Vagina (tissue), 2 donors: ENCODE data around the gene CSMD2. TPM values are rescaled to one million over a fixed set of nuclear protein-coding genes. Genes with fewer than 3 reads are reported as not detected.

Experiments used
- DNase-seq, 2 donors: peaks; one replicate each; pipeline ENCODE4 v3.0.0-alpha.2; 2017; ENCODE audit errors: extremely low spot score in 2 of 2
- H3K27ac ChIP-seq: fragments of 200-600 bp; sonication (generic); one replicate; pipeline ENCODE4 v1.5.1; 2019
- H3K27me3 ChIP-seq: fragments of 200-600 bp; sonication (generic); one replicate; pipeline ENCODE4 v1.5.1; 2019
- H3K36me3 ChIP-seq, 2 donors: fragments of 200-600 bp; sonication (generic); one replicate each; pipeline ENCODE4 v1.5.1; 2017 to 2019
- H3K4me1 ChIP-seq: fragments of 200-600 bp; sonication (generic); one replicate; pipeline ENCODE4 v1.5.1; 2019
- H3K4me3 ChIP-seq, 2 donors: fragments of 200-600 bp; sonication (generic); 1 replicate in 1 of 2; 2 replicates in 1 of 2; pipeline ENCODE4 v1.5.1; 2016 to 2019
- H3K9me3 ChIP-seq: fragments of 200-600 bp; sonication (generic); one replicate; pipeline ENCODE4 v1.5.1; 2019
- CTCF ChIP-seq, 3 experiments: fragments of 450-650 bp in 2 of 3; fragments of 200-600 bp in 1 of 3; sonication (generic) in 1 of 3; IDR thresholded peaks; one replicate each; pipeline ENCODE4 v1.5.1; 2017 to 2019; ENCODE audit warnings: antibody characterized with exemption in 3 of 3, mild to moderate bottlenecking in 2 of 3, moderate library complexity in 2 of 3
- POLR2A ChIP-seq, 2 donors: fragments of 450-650 bp; IDR thresholded peaks; one replicate each; pipeline ENCODE4 v1.6.1; 2017; ENCODE audit warnings: antibody characterized with exemption in 2 of 2, mild to moderate bottlenecking in 2 of 2, moderate library complexity in 2 of 2
- POLR2AphosphoS5 ChIP-seq, 2 donors: sonication (generic); formaldehyde crosslinking; IDR thresholded peaks; one replicate each; pipeline ENCODE4 v1.9.0; 2017; ENCODE audit warnings: antibody characterized with exemption in 2 of 2, mild to moderate bottlenecking in 2 of 2, low read depth in 1 of 2; ENCODE audit not compliant: insufficient read depth in 1 of 2
- intact Hi-C: fragments of 100-400 bp; cut with DNase I; formaldehyde crosslinking; loops from one replicate; pipeline ENCODE4 v1.15.1; 2023
- total RNA-seq: library from RNA; depleted of rRNA; stranded (reverse); fragments of >200 nt; gene quantifications from one replicate; pipeline ENCODE4 v1.2.3, GENCODE V29; 2016

The CSMD2 gene
- total RNA-seq, 1 donor from 2014 or later: 0.25 TPM

GRCh38 chr1:33925586-33925985 lies 239.4 kb downstream of the CSMD2 start:
- TF ChIP-seq POLR2AphosphoS5 (IDR thresholded peaks at IDR 0.05; ENCODE audit: insufficient read depth in 1 of 2, low read depth in 1 of 2) (no peak), POLR2A (IDR thresholded peaks at IDR 0.05) (no peak), CTCF (IDR thresholded peaks at IDR 0.05) (no peak)
- no peaks in the 10 kb centered on the region for H3K36me3 ChIP-seq
- no peaks in the 10 kb centered on the region for H3K9me3 ChIP-seq
- intact Hi-C loops: no loop called here
- no peak overlapping the region for H3K4me3 ChIP-seq
- DNase-seq: no peak
- H3K27me3 ChIP-seq: no peaks in the 10 kb centered on the region
- no peak overlapping the region for H3K27ac ChIP-seq
- no peaks in the 10 kb centered on the region for H3K4me1 ChIP-seq

- intact Hi-C loops: no loop called here
- H3K27me3 ChIP-seq: no peaks in the 10 kb centered on the region
- H3K27ac ChIP-seq: no peak overlapping the region
- TF ChIP-seq POLR2AphosphoS5 (IDR thresholded peaks at IDR 0.05; ENCODE audit: insufficient read depth in 1 of 2, low read depth in 1 of 2) (no peak), POLR2A (IDR thresholded peaks at IDR 0.05) (no peak)
- H3K36me3 ChIP-seq: no peaks in the 10 kb centered on the region
- no peaks in the 10 kb centered on the region for H3K4me1 ChIP-seq
- no peak overlapping the region for H3K4me3 ChIP-seq
- no peak for DNase-seq
- H3K9me3 ChIP-seq: no peaks in the 10 kb centered on the region
Measured at GRCh38 chr1:33921281-33921680, 243.7 kb downstream of the CSMD2 start.

GRCh38 chr1:33918368-33918767 lies 246.7 kb downstream of the CSMD2 start:
- intact Hi-C loops: no loop called here

GRCh38 chr1:33916786-33917185 lies 248.2 kb downstream of the CSMD2 start:
- H3K27me3 ChIP-seq: no peaks in the 10 kb centered on the region
- H3K4me1 ChIP-seq: no peaks in the 10 kb centered on the region
- no peaks in the 10 kb centered on the region for H3K9me3 ChIP-seq
- H3K4me3 ChIP-seq: no peak overlapping the region
- no peak for DNase-seq
- no peak overlapping the region for H3K27ac ChIP-seq
- no peaks in the 10 kb centered on the region for H3K36me3 ChIP-seq
- intact Hi-C loops: no loop called here
- TF ChIP-seq POLR2AphosphoS5 (IDR thresholded peaks at IDR 0.05; ENCODE audit: insufficient read depth in 1 of 2, low read depth in 1 of 2) (no peak), CTCF (IDR thresholded peaks at IDR 0.05) (no peak), POLR2A (IDR thresholded peaks at IDR 0.05) (no peak)

More at GRCh38 chr1:33918368-33918767, 246.7 kb downstream of the CSMD2 start:
- no peak for TF ChIP-seq POLR2AphosphoS5 (IDR thresholded peaks at IDR 0.05; ENCODE audit: insufficient read depth in 1 of 2, low read depth in 1 of 2)
- TF ChIP-seq POLR2A (IDR thresholded peaks at IDR 0.05): no peak
- no peak for TF ChIP-seq CTCF (IDR thresholded peaks at IDR 0.05)
- no peaks in the 10 kb centered on the region for H3K9me3 ChIP-seq
- H3K4me1 ChIP-seq: no peaks in the 10 kb centered on the region
- H3K27ac ChIP-seq: no peak overlapping the region
- no peaks in the 10 kb centered on the region for H3K27me3 ChIP-seq
- no peak overlapping the region for H3K4me3 ChIP-seq
- DNase-seq: no peak
- H3K36me3 ChIP-seq: no peaks in the 10 kb centered on the region

GRCh38 chr1:33914531-33914930 lies 250.5 kb downstream of the CSMD2 start:
- no peak for TF ChIP-seq CTCF (IDR thresholded peaks at IDR 0.05)
- TF ChIP-seq POLR2AphosphoS5 (IDR thresholded peaks at IDR 0.05; ENCODE audit: insufficient read depth in 1 of 2, low read depth in 1 of 2): no peak
- no peak for TF ChIP-seq POLR2A (IDR thresholded peaks at IDR 0.05)
- H3K36me3 ChIP-seq: no peaks in the 10 kb centered on the region
- H3K4me3 ChIP-seq: no peak overlapping the region
- DNase-seq: no peak
- intact Hi-C loops: no loop called here
- no peaks in the 10 kb centered on the region for H3K27me3 ChIP-seq
- H3K27ac ChIP-seq: no peak overlapping the region
- H3K9me3 ChIP-seq: no peaks in the 10 kb centered on the region
- no peaks in the 10 kb centered on the region for H3K4me1 ChIP-seq
